Esophagus squamous epithelium (tissue), 5 donors: ENCODE results near the gene CEMIP. TPM values are rescaled to one million over a fixed set of nuclear protein-coding genes. Genes with fewer than 3 reads are reported as not detected.

Experiments used
- DNase-seq: peaks from one replicate; lab custom pipeline; 2025; lab: John Stamatoyannopoulos, UW
- H3K27ac ChIP-seq, 4 donors: fragments of 200-600 bp; sonication (generic); one replicate each; pipeline ENCODE4 v1.5.1; 2016 to 2019; ENCODE audit warnings: mild to moderate bottlenecking in 1 of 4
- H3K27me3 ChIP-seq, 4 donors: fragments of 200-600 bp; sonication (generic); 1 replicate in 3 of 4; 2 replicates in 1 of 4; pipeline versions ENCODE4 v1.5.1 to v1.6.0; 2017 to 2021; ENCODE audit warnings: antibody characterized with exemption in 1 of 4
- H3K36me3 ChIP-seq, 3 donors: fragments of 200-600 bp; sonication (generic); one replicate each; pipeline ENCODE4 v1.5.1; 2016 to 2019
- H3K4me1 ChIP-seq, 3 donors: fragments of 200-600 bp; sonication (generic); one replicate each; pipeline ENCODE4 v1.5.1; 2017 to 2019
- H3K4me3 ChIP-seq, 4 donors: fragments of 200-600 bp; sonication (generic); 1 replicate in 3 of 4; 2 replicates in 1 of 4; pipeline ENCODE4 v1.5.1; 2016 to 2019; ENCODE audit warnings: mild to moderate bottlenecking in 2 of 4, moderate library complexity in 1 of 4
- H3K9me3 ChIP-seq, 3 donors: fragments of 200-600 bp; sonication (generic); one replicate each; pipeline ENCODE4 v1.5.1; 2016 to 2019
- CTCF ChIP-seq, 6 experiments: fragments of 450-650 bp in 4 of 6; fragments of 200-600 bp in 2 of 6; sonication (generic) in 2 of 6; IDR thresholded peaks; one replicate each; pipeline ENCODE4 v1.5.1; 2016 to 2019; ENCODE audit warnings: antibody characterized with exemption in 6 of 6, mild to moderate bottlenecking in 4 of 6, moderate library complexity in 4 of 6
- POLR2A ChIP-seq, 4 donors: fragments of 450-650 bp; IDR thresholded peaks; one replicate each; pipeline ENCODE4 v1.6.1; 2017; ENCODE audit warnings: antibody characterized with exemption in 4 of 4, mild to moderate bottlenecking in 4 of 4, moderate library complexity in 3 of 4
- WGBS, 2 donors: methylation state at CpG; one replicate each; pipeline ENCODE4 v1.1.5; 2018; 5-methylcytosine and 5-hydroxymethylcytosine counted together
- intact Hi-C: fragments of 100-400 bp; cut with DNase I; formaldehyde crosslinking; loops from one replicate; pipeline ENCODE4 v1.15.0; 2022
- total RNA-seq, 4 donors: library from RNA; depleted of rRNA; stranded (reverse); fragments of >200 nt; gene quantifications; one replicate each; pipeline ENCODE4 v1.1.0, GENCODE V29; 2016
- donor health status: DM: yes; HTN: yes; CAD: no.

CEMIP gene
- total RNA-seq, 4 donors from 2014 or later: 2.8 to 13.5 (median 7.6) TPM

GRCh38 chr15:80769829-80770705 is 9.1 kb upstream of the CEMIP start:
- no peak for DNase-seq
- Histone ChIP-seq H3K4me1 (peaks cover 0 to 12% (median 4%) of the 10 kb centered on the region in 3 donors), H3K27me3 (no peaks in the 10 kb centered on the region), H3K4me3 (no peak overlapping the region), H3K27ac (no peak overlapping the region), H3K36me3 (no peaks in the 10 kb centered on the region), H3K9me3 (no peaks in the 10 kb centered on the region)
- TF ChIP-seq CTCF (IDR thresholded peaks at IDR 0.05) (no peak), POLR2A (IDR thresholded peaks at IDR 0.05) (no peak)
- WGBS, 2 donors: 70 to 81% methylated on average over 7 of the region's 7 CpGs
- intact Hi-C loops: loop anchor here (5.0 to 10.0 kb wide), 3 partner anchors 55 to 313 kb away; partner anchors contain the start of gene ABHD17C

- Histone ChIP-seq H3K27ac (no peak overlapping the region), H3K4me3 (no peak overlapping the region), H3K36me3 (no peaks in the 10 kb centered on the region), H3K27me3 (peaks cover 0 to 6% (median 0%) of the 10 kb centered on the region in 4 donors), H3K9me3 (no peaks in the 10 kb centered on the region), H3K4me1 (peaks cover 4 to 29% (median 25%) of the 10 kb centered on the region in 3 donors)
- WGBS, 2 donors: 78 to 79% methylated on average over 8 of the region's 8 CpGs
- intact Hi-C loops: loop anchor here (5.0 to 10.0 kb wide), 2 partner anchors 58 to 316 kb away; no protein-coding TSS in a partner anchor
- no peak for DNase-seq
- TF ChIP-seq CTCF (IDR thresholded peaks at IDR 0.05) (no peak), POLR2A (IDR thresholded peaks at IDR 0.05) (no peak)
Observed at GRCh38 chr15:80773122-80773551, 6.0 kb upstream of the CEMIP start.

GRCh38 chr15:80773792-80774352 is 5.3 kb upstream of the CEMIP start:
- intact Hi-C loops: loop anchor here (5.0 to 10.0 kb wide), 2 partner anchors 59 to 317 kb away; no protein-coding TSS in a partner anchor
- DNase-seq: no peak
- WGBS, 2 donors: 59 to 71% methylated on average over 5 of the region's 5 CpGs

GRCh38 chr15:80774486-80774885 is 4.7 kb upstream of the CEMIP start:
- H3K4me1 ChIP-seq: peaks cover 15 to 35% (median 29%) of the 10 kb centered on the region in 3 donors
- 29 to 67% methylated on average over 1 of the region's 1 CpG for WGBS, 2 donors
- H3K36me3 ChIP-seq: no peaks in the 10 kb centered on the region
- no peaks in the 10 kb centered on the region for H3K9me3 ChIP-seq
- DNase-seq: no peak
- intact Hi-C loops: loop anchor here (5.0 to 10.0 kb wide), 2 partner anchors 60 to 317 kb away; no protein-coding TSS in a partner anchor
- peaks cover 0 to 20% (median 0%) of the 10 kb centered on the region in 4 donors for H3K27me3 ChIP-seq
- H3K27ac ChIP-seq: no peak overlapping the region
- H3K4me3 ChIP-seq: no peak overlapping the region
- TF ChIP-seq POLR2A (IDR thresholded peaks at IDR 0.05): no peak

More at GRCh38 chr15:80773792-80774352, 5.3 kb upstream of the CEMIP start:
- Histone ChIP-seq H3K4me1 (peaks cover 9 to 29% (median 28%) of the 10 kb centered on the region in 3 donors), H3K4me3 (no peak overlapping the region), H3K36me3 (no peaks in the 10 kb centered on the region), H3K27ac (no peak overlapping the region), H3K27me3 (peaks cover 0 to 14% (median 0%) of the 10 kb centered on the region in 4 donors), H3K9me3 (no peaks in the 10 kb centered on the region)
- TF ChIP-seq CTCF (IDR thresholded peaks at IDR 0.05) (no peak), POLR2A (IDR thresholded peaks at IDR 0.05) (no peak)

- intact Hi-C loops: loop anchor here (5.0 to 10.0 kb wide), 2 partner anchors 61 to 208 kb away; no protein-coding TSS in a partner anchor
- no peak for TF ChIP-seq CTCF (IDR thresholded peaks at IDR 0.05)
- TF ChIP-seq POLR2A (IDR thresholded peaks at IDR 0.05): no peak
- no peak for DNase-seq
- Histone ChIP-seq H3K36me3 (no peaks in the 10 kb centered on the region), H3K4me1 (peaks cover 24 to 44% (median 38%) of the 10 kb centered on the region in 3 donors), H3K4me3 (no peak overlapping the region), H3K27me3 (peaks cover 0 to 28% (median 2%) of the 10 kb centered on the region in 4 donors), H3K27ac (no peak overlapping the region), H3K9me3 (no peaks in the 10 kb centered on the region)
- 81 to 89% methylated on average over 3 of the region's 3 CpGs for WGBS, 2 donors
Observed at GRCh38 chr15:80775338-80775737, 3.8 kb upstream of the CEMIP start.
